HS-27A (cell line): ENCODE results near the gene MTMR12.
"Not testable (repeated sequence)": the region's sequence is repeated elsewhere in the genome, so short reads cannot be mapped to it uniquely, and the experiment has no call there.

Source experiments
- DNase-seq: peaks from one replicate; pipeline ENCODE4 v3.0.0-alpha.2; 2012; ENCODE audit warnings: low read depth, missing footprints

MTMR12 gene

GRCh38 chr5:32325062-32325461 lies 12.3 kb upstream of the MTMR12 start:
- no peak for DNase-seq

GRCh38 chr5:32323741-32324140 lies 11.0 kb upstream of the MTMR12 start:
- DNase-seq = no peak

- DNase-seq = no peak
These were observed 10.1 kb upstream of the MTMR12 start for GRCh38 chr5:32322882-32323281.

- not testable (repeated sequence) for DNase-seq
These were observed 9.0 kb upstream of the MTMR12 start for GRCh38 chr5:32321787-32322186.

- DNase-seq = no peak
These were observed 7.8 kb upstream of the MTMR12 start for GRCh38 chr5:32320576-32320975.

GRCh38 chr5:32319926-32320543 lies 7.3 kb upstream of the MTMR12 start:
- no peak for DNase-seq

- DNase-seq = no peak
These were observed 6.7 kb upstream of the MTMR12 start for GRCh38 chr5:32319392-32319791.

- no peak for DNase-seq
These were observed 4.3 kb upstream of the MTMR12 start for GRCh38 chr5:32317041-32317440.

- no peak for DNase-seq
These were observed 2.7 kb upstream of the MTMR12 start for GRCh38 chr5:32315221-32316014.

GRCh38 chr5:32314658-32315057 lies 1.9 kb upstream of the MTMR12 start:
- no peak for DNase-seq

- DNase-seq = not testable (repeated sequence)
These were observed 1.4 kb upstream of the MTMR12 start for GRCh38 chr5:32314152-32314488.

GRCh38 chr5:32312197-32312594 lies 543 bp downstream of the MTMR12 start:
- DNase-seq = peak; percentile 23

GRCh38 chr5:32311404-32312196 lies 1.1 kb downstream of the MTMR12 start:
- DNase-seq = no peak

- DNase-seq = no peak
These were observed 3.0 kb downstream of the MTMR12 start for GRCh38 chr5:32309761-32310160.

- DNase-seq = no peak
These were observed 3.8 kb downstream of the MTMR12 start for GRCh38 chr5:32308946-32309345.

- DNase-seq = no peak
These were observed 5.0 kb downstream of the MTMR12 start for GRCh38 chr5:32307769-32308194.

GRCh38 chr5:32304622-32305021 lies 8.1 kb downstream of the MTMR12 start:
- DNase-seq = no peak

GRCh38 chr5:32303755-32304120 lies 9.0 kb downstream of the MTMR12 start:
- DNase-seq = no peak

- DNase-seq = no peak
These were observed 9.6 kb downstream of the MTMR12 start for GRCh38 chr5:32302835-32303754.

GRCh38 chr5:32301891-32302290 lies 10.8 kb downstream of the MTMR12 start:
- DNase-seq = no peak

- DNase-seq = no peak
These were observed 13.6 kb downstream of the MTMR12 start for GRCh38 chr5:32299059-32299677.

GRCh38 chr5:32298059-32298415 lies 14.7 kb downstream of the MTMR12 start:
- no peak for DNase-seq
